Neural crest cell (in vitro differentiated cells): ENCODE measurements around the gene TYRO3. TPM values are rescaled to one million over a fixed set of nuclear protein-coding genes. Genes with fewer than 3 reads are reported as not detected.

Experiments used
- DNase-seq: peaks from one replicate; pipeline ENCODE4 v3.0.0; 2021; ENCODE audit warnings: low read depth, mixed read lengths, low spot score
- H3K27ac Mint-ChIP-seq: one replicate; pipeline ENCODE4 v1.8.0; 2021; ENCODE audit warnings: mild to moderate bottlenecking, mixed read lengths; ENCODE audit not compliant: unreplicated experiment
- H3K27me3 Mint-ChIP-seq: 2 replicates; pipeline ENCODE4 v1.8.0; 2021; ENCODE audit warnings: low read depth, mild to moderate bottlenecking, mixed read lengths
- H3K36me3 Mint-ChIP-seq: 2 replicates; pipeline ENCODE4 v1.8.0; 2021; ENCODE audit warnings: low read depth, mild to moderate bottlenecking, mixed read lengths
- H3K4me1 Mint-ChIP-seq: 2 replicates; pipeline ENCODE4 v1.8.0; 2021; ENCODE audit warnings: mixed read lengths
- H3K4me3 Mint-ChIP-seq: one replicate; pipeline ENCODE4 v1.8.0; 2021; ENCODE audit warnings: mild to moderate bottlenecking, mixed read lengths
- H3K9me3 Mint-ChIP-seq: 2 replicates; pipeline ENCODE4 v1.8.0; 2021; ENCODE audit warnings: mixed read lengths
- long read RNA-seq: library from polyadenylated mRNA; unstranded; transcript quantifications from one replicate; pipeline ENCODE4 v2.0.0, GENCODE V29; 2020
- total RNA-seq: library from RNA; stranded (reverse); gene quantifications from 2 replicates; pipeline ENCODE4 v1.2.1, GENCODE V29; 2021
- TF ChIP-seq, protein P1 (sequence below): fragments of 200-600 bp; sonication (generic); conservative IDR thresholded peaks from 2 replicates; pipeline ENCODE4 v1.5.0; 2021; ENCODE audit warnings: antibody characterized with exemption, mild to moderate bottlenecking

TYRO3 gene
- total RNA-seq = 71.7 and 74.7 TPM in 2 replicates
- long read RNA-seq, full-length matches to known transcripts = 6 of 15 reads
- long read RNA-seq, partial matches to known transcripts = 8 of 15 reads
- long read RNA-seq, other reads (novel, unspliced or antisense) = 1 of 15 reads

DNA sequence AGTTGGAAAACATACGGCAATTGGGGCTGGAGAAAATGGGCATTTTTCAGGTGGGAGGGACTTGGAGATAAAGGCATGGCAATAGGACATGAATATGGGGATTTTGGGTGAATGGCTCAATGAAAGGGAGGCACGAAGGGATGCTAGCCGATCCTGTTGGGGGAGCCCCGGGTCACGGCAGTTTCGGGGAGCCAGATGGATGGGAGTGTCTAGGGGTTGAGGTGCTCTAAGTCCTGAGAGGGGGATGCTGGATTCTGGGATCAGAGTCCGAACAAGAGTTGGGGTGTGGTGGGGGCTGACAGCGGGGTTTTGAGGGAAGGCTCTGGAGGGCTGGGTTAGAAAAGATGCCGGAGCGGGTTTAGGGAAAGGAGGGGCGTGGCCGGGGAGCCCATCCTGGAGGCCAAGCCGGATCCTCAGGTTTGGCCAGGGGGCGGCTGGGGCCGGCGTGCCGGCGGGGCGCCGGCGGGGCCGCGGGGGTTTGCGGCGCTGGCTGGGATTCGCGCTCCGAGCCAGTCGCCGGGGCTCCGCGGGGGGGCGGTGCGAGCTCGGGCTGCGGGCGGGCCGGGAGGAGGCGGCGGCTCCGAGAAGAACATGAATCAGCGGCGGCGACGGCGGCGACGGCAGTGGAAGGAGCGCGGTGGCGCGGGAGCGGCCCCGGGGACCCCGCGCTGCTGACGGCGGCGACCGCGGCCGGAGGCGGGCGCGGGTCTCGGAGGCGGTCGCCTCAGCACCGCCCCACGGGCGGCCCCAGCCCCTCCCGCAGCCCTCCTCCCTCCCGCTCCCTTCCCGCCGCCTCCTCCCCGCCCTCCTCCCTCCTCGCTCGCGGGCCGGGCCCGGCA lies at the start of gene TYRO3:
Gene TYRO3, plus strand, starts transcription at position 813 of the 839 bp plus-strand sequence. CDS start 46 bp downstream, outside the sequence.
- peak; percentile 48 for DNase-seq
- no peaks in the 10 kb centered on the region for H3K36me3 Mint-ChIP-seq
- H3K4me3 Mint-ChIP-seq = peak within 1 kb of the TSS; percentile 92
- TF ChIP-seq, protein P1, sequence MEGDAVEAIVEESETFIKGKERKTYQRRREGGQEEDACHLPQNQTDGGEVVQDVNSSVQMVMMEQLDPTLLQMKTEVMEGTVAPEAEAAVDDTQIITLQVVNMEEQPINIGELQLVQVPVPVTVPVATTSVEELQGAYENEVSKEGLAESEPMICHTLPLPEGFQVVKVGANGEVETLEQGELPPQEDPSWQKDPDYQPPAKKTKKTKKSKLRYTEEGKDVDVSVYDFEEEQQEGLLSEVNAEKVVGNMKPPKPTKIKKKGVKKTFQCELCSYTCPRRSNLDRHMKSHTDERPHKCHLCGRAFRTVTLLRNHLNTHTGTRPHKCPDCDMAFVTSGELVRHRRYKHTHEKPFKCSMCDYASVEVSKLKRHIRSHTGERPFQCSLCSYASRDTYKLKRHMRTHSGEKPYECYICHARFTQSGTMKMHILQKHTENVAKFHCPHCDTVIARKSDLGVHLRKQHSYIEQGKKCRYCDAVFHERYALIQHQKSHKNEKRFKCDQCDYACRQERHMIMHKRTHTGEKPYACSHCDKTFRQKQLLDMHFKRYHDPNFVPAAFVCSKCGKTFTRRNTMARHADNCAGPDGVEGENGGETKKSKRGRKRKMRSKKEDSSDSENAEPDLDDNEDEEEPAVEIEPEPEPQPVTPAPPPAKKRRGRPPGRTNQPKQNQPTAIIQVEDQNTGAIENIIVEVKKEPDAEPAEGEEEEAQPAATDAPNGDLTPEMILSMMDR = no peak
- peak within 1 kb of the TSS; percentile 79 for H3K27ac Mint-ChIP-seq
- H3K9me3 Mint-ChIP-seq = no peaks in the 10 kb centered on the region
- H3K27me3 Mint-ChIP-seq = peaks cover 13% of the 10 kb centered on the region
- H3K4me1 Mint-ChIP-seq = peaks cover 50% of the 10 kb centered on the region

DNA sequence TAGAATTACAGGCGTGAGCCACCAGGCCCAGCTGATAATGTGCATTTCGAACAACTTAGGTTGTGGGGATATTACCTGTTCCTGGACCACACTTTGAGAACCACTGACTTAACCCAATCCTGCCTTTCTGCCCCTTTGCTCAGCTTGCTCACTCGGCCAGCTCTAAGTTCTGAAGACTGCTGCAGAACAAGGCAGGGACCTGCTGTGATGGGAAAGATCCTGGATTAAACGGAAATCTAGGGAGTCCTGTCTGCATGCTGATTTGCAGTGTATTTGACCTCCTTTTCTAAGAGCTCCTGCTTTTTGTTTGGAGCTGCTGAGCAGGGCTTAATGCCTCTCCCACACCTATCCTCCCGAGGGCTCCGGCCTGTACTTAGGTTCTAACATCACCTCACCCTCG lies 48.3 kb upstream of the TYRO3 start:
- H3K9me3 Mint-ChIP-seq = no peaks in the 10 kb centered on the region
- TF ChIP-seq, protein P1 = no peak
- H3K4me3 Mint-ChIP-seq = no peak overlapping the region
- H3K4me1 Mint-ChIP-seq = peaks cover 8% of the 10 kb centered on the region
- no peak for DNase-seq
- H3K27me3 Mint-ChIP-seq = peaks cover 85% of the 10 kb centered on the region
- H3K27ac Mint-ChIP-seq = no peak overlapping the region
- H3K36me3 Mint-ChIP-seq = no peaks in the 10 kb centered on the region

DNA sequence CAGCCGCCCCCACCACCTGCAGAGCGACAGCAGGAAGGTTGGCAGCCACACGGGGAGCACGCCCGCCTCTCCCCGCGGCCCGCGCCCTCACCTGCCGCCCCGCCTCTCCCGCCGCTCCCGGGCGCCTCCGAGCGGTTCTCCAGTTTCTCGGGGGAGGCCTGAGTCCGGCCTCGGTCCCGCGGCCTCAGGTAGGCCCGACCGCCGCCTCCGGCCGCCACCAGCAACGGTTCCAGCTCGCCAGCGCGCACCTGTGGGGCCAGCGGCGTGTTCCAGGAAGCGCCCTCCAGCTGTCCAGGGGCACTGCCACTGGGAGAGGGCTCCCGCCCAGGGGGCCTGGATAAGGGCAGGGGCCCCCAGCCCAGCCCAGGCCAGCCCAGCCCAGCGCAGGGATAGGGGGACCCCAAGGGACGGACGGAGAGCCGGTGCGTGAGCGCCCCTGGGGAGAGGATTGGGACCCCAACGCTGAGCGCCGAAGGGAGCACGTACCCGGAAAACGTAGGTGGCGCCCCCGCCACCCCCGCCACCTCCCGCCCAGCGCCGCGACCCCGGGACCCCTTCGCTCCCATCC lies 47.6 kb upstream of the TYRO3 start:
- Mint-ChIP-seq H3K9me3 (no peaks in the 10 kb centered on the region), H3K36me3 (no peaks in the 10 kb centered on the region), H3K4me3 (no peak overlapping the region), H3K27ac (no peak overlapping the region), H3K4me1 (peaks cover 8% of the 10 kb centered on the region), H3K27me3 (peaks cover 80% of the 10 kb centered on the region)
- DNase-seq = no peak
- TF ChIP-seq, protein P1 = no peak

DNA sequence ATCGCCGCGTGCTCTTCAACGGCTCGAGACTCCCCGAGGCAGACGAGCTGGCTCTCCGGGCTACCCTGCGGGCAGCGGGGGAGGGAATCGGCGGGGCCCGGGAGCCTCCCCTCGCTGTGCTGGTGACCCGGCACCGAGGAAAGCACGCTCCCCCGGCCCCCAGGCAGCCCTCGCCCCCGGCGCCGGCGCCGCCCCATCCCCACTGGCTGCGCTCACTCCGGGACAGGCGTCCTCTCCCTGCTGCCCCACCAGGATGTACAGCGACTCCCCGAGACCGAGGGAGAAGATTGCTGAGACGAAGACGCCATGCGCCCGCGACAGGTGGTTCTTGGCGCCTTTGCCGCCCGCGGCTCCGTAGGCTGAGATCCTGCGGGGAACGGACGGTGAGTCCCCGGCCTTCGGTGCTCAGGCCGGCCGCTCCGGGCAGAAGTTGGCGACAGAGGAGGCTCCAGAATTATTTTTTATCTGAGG lies 47.1 kb upstream of the TYRO3 start:
- Mint-ChIP-seq H3K4me1 (peaks cover 8% of the 10 kb centered on the region), H3K9me3 (no peaks in the 10 kb centered on the region), H3K4me3 (peak overlapping the region; percentile 49), H3K36me3 (peaks cover 2% of the 10 kb centered on the region), H3K27me3 (peaks cover 77% of the 10 kb centered on the region), H3K27ac (no peak overlapping the region)
- TF ChIP-seq, protein P1 = no peak
- no peak for DNase-seq

DNA sequence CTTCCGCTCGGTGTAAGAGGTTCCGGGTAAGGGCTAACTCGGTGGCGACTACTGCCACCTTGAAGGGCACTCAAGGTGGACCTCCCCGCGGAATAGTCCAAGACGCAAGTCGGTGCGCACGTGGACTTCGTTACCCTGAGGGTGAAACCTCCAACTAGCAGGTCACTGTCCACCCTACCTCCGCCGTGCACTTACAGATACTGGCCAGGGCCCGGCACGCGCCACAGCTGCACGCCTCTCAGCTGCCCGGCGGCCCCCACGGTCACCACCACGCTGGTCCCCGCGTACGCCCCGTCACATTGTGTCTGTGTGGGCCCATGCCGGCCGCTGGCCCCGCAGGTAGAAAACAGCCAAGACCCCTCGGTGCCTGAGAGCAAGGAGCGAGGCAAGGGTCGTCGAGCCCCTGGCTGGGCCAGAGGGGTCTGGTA lies 46.5 kb upstream of the TYRO3 start:
- DNase-seq = no peak
- peaks cover 8% of the 10 kb centered on the region for H3K4me1 Mint-ChIP-seq
- peak overlapping the region; percentile 82 for H3K4me3 Mint-ChIP-seq
- peaks cover 76% of the 10 kb centered on the region for H3K27me3 Mint-ChIP-seq
- no peak overlapping the region for H3K27ac Mint-ChIP-seq
- peaks cover 3% of the 10 kb centered on the region for H3K36me3 Mint-ChIP-seq
- H3K9me3 Mint-ChIP-seq = no peaks in the 10 kb centered on the region
- TF ChIP-seq, protein P1 = no peak
